ENCODE measurements around the gene NAXE.
A peak's percentile ranks its signal among the peaks of the same experiment; 100 is the strongest.
"Not testable (repeated sequence)": the region's sequence is repeated elsewhere in the genome, so short reads cannot be mapped to it uniquely, and the experiment has no call there.

NAXE gene

GRCh38 chr1:156571261-156571852, 20.2 kb upstream of the NAXE start:
- DNase-seq (ENCODE audit: low spot score) = peak; percentile 83

- DNase-seq (ENCODE audit: low spot score) = peak; percentile 97
These were observed 19.5 kb upstream of the NAXE start, which contains the start of gene IQGAP3 for GRCh38 chr1:156571919-156572662. TSS of gene IQGAP3 (minus strand) at chr1:156572565. CDS start at chr1:156572529, 36 bp downstream.

DNA sequence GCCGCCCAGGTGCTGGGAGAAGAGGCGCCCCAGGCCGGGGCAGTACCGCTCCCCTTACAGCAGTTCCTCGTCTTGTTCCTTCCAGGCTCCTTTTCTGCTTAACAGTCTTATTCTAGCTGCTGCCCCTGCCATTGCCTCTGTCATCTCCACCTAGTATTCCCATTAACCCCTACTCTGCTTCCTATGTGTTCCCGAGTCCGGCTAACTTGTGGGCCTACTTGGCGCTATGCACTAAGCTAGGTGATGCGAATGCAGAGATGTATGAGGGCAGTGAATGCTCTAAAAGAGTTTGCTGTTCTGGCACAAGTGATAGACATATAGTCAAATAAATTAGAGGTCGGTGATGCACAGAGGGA, 18.9 kb upstream of the NAXE start:
- no peak for DNase-seq (ENCODE audit: low spot score)

DNA sequence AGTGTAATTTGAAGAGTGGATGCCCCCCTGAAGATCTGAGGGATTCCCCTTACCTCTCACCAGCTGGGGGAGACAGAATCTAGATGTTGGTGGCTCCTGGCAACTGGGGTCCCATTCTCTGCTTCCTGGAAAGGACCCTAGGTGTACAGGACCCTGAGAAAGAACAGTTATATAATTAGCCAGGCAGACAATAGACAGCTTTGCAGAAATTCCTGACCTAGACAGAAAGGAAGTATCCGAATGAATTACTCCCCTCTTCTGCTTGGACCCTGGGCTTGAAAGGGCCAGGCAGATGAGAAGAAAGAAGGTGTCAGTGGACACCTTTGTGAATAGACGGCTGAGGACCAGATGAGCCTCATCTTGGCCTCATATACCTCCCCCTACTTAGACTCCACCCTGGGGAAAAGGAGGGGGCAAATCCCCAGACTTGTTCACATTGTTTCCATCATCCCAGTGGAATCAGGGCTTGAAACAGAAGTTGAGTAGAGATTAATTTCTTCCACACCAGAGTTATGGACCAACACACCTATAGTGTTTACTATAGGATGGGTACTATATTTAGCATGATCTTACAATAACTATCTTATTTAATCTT, 17.4 kb upstream of the NAXE start:
- DNase-seq (ENCODE audit: low spot score) = no peak

GRCh38 chr1:156577550-156577949, 14.0 kb upstream of the NAXE start:
- no peak for DNase-seq (ENCODE audit: low spot score)

GRCh38 chr1:156578055-156578454, 13.5 kb upstream of the NAXE start:
- no peak for DNase-seq (ENCODE audit: low spot score)

GRCh38 chr1:156579472-156579871, 12.1 kb upstream of the NAXE start, which contains the start of gene TTC24:
TSS of gene TTC24 (plus strand) at chr1:156579723. CDS start at chr1:156581365, 1,642 bp downstream.
- DNase-seq (ENCODE audit: low spot score) = no peak

- no peak for DNase-seq (ENCODE audit: low spot score)
These were observed 9.8 kb upstream of the NAXE start for GRCh38 chr1:156581661-156582387.

GRCh38 chr1:156582388-156583017, 9.1 kb upstream of the NAXE start:
- DNase-seq (ENCODE audit: low spot score) = no peak

DNA sequence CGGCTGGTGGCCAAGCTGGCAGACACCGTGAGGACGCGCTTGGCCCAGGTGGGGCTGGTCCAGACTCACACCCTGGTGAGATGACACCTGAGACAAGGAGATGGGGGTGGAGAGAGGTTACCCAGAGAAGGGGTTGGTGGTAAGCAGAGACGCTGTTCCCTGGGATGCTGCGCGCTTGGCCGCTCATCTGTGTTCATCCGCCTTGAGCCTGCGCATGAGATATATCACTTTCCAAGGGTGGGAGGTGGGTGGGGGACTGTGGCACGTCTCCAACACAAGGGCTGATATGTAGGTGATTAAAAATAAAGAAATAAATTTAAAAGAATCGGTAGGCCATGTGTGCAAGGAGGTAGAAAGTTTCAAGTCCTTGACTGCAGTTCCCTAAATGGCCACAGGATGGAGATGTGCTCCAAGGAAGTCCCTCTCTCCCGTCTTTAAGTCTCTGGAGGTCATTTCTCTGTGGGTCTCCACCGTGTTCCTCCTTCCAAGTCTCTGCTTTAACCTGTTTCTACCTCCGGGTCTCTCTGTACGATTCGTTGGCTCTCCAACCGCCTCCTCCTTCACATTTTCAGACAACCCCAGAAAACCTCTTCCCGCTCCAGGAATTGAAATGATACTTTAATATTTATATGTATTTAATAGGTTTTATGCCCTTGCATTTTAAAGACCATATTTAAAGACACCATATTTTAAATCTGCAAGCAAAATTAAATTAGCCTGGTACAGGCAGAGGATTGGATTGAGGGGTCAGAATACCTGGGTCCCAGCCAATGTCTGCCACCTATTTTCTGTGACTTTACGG, 7.6 kb upstream of the NAXE start:
- DNase-seq (ENCODE audit: low spot score) = peak; percentile 80

DNA sequence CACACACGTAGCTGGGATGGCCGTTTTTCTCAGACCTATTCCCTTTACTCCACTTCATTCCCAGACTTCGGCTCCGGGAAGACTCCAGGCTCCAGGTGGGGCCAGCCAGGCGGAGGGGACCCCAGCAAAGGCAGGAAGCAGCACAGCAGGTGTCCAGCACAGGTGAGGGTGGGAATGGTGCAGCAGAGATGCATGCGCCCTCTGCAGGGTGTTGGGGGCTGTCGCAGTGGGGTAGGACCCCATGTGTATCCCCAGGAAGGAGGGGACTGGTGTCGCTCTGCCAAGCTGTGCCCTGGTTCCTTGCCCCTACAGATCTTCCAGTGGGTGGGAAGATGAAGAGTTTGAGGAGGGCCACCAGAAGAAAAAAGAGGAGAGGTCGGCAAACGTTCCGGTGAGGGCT, 6.8 kb upstream of the NAXE start:
- DNase-seq (ENCODE audit: low spot score) = no peak

GRCh38 chr1:156586323-156586722, 5.3 kb upstream of the NAXE start:
- DNase-seq (ENCODE audit: low spot score) = no peak

GRCh38 chr1:156586892-156587477, 4.6 kb upstream of the NAXE start:
- DNase-seq (ENCODE audit: low spot score) = no peak

- DNase-seq (ENCODE audit: low spot score) = not testable (repeated sequence)
These were observed 3.6 kb upstream of the NAXE start for GRCh38 chr1:156587927-156588326.

- no peak for DNase-seq (ENCODE audit: low spot score)
These were observed 2.0 kb upstream of the NAXE start for GRCh38 chr1:156589546-156589945.

DNA sequence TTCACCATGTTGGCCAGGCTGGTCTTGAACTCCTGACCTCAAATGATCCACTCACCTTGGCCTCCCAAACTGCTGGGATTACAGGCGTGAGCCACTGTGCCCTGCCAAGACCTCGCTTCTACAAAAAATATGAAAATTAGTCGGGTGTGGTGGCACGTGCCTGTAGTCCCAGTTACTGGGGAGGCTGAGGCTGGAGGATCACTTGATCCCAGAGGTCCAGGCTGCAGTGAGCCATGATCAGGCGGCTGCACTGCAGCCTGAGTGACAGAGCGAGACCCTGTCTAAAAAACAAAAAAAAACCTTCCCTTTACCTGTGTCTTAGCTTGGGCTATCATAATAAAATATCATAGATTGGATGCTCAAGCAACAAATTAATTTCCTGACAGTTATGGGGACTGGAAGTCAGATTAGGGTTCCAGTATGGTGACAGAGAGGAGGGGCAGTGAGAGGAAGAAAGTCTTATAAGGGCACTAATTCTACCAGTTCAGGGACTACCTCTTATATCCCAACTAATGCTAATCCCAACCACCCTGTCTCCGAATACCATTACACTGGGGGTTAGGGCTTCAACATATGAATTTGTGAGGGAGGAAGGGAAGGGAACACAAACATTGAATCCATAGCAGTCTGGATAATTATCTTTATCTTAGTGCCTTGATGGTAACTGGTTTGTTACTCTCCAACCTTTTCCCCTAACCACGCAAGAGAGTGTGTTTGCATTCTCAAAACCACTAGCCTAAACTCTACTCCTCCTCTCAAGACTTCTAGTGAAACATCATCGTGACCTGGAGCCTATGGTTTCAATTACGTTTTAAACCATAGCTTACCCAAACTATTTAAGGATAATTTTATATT, 1.0 kb upstream of the NAXE start:
- DNase-seq (ENCODE audit: low spot score) = no peak

GRCh38 chr1:156591181-156591431, 470 bp upstream of the NAXE start:
- no peak for DNase-seq (ENCODE audit: low spot score)

GRCh38 chr1:156592158-156592909, 758 bp downstream of the NAXE start:
- no peak for DNase-seq (ENCODE audit: low spot score)

- DNase-seq (ENCODE audit: low spot score) = no peak
These were observed 1.5 kb downstream of the NAXE start for GRCh38 chr1:156592910-156593660.
